K562 (cell line): ENCODE data around the gene CXCR5. TPM values are rescaled to one million over a fixed set of nuclear protein-coding genes. Genes with fewer than 3 reads are reported as not detected.

Source experiments
- ATAC-seq: fragments of 200-7000 bp; cut with Tn5 transposase; 3 replicates; pipeline ENCODE4 v1.9.1; 2020; ENCODE audit warnings: moderate library complexity
- BruUV-seq: library from RNA; stranded (reverse); fragments of 400-500 nt; replicated peaks from 2 replicates; lab custom pipeline; 2021; lab: Mats Ljungman, UMichigan
- CTCF ChIA-PET: fragments of 300-600 bp; formaldehyde crosslinking; extraction: SDS; loops from one replicate; lab custom pipeline; 2021; ENCODE audit warnings: low intra/inter-chr PET ratio; lab: Yijun Ruan, JAX
- POLR2A ChIA-PET: fragments of 300-600, 350-650 bp; sonication (Branson Sonifier 250); formaldehyde crosslinking; extraction: SDS; loops from one replicate; lab custom pipeline; 2021; ENCODE audit warnings: antibody characterized with exemption, inconsistent platforms; lab: Yijun Ruan, JAX
- DNase-seq, 4 experiments: peaks; one replicate each; pipeline versions ENCODE4 v3.0.0 to v3.0.0-alpha.2; 2011 to 2018; ENCODE audit warnings: low spot score in 3 of 4, mixed read lengths in 3 of 4; ENCODE audit errors: extremely low read depth in 1 of 4
- FAIRE-seq: peaks from 2 replicates; lab custom pipeline; 2011; peaks lifted over from hg19 to GRCh38; lab: Jason Lieb, UNC
- H2AFZ ChIP-seq: 2 replicates; pipeline ENCODE4 v1.6.0; 2011; ENCODE audit warnings: low read depth, low read length, control low read depth, inconsistent platforms
- H3K27ac ChIP-seq: fragments of 200-600 bp; 3 replicates; pipeline ENCODE4 v1.8.0; 2011; ENCODE audit warnings: low read depth, mild to moderate bottlenecking, control low read depth, inconsistent platforms, low read length, moderate library complexity, mixed read lengths; ENCODE audit errors: extremely low read depth
- H3K27me3 ChIP-seq, 2 experiments: fragments of 300-600 bp in 1 of 2; 2 replicates in 1 of 2; 3 replicates in 1 of 2; pipeline versions ENCODE4 v1.6.0 to v1.8.0; 2011; ENCODE audit warnings: inconsistent platforms in 2 of 2, low read length in 2 of 2, mild to moderate bottlenecking in 1 of 2, mixed read lengths in 1 of 2, moderate library complexity in 1 of 2; ENCODE audit not compliant: control insufficient read depth in 2 of 2, insufficient read depth in 2 of 2
- H3K36me3 ChIP-seq: fragments of 300-600 bp; 3 replicates; pipeline ENCODE4 v1.8.0; 2011; ENCODE audit warnings: mild to moderate bottlenecking, low read length, inconsistent platforms; ENCODE audit not compliant: control insufficient read depth, insufficient read depth
- H3K4me1 ChIP-seq, 2 experiments: fragments of 200-600 bp in 1 of 2; replicated peaks in 1 of 2; 2 replicates in 1 of 2; 3 replicates in 1 of 2; pipeline versions ENCODE4 v1.5.1 to v1.8.0; 2011; ENCODE audit warnings: inconsistent platforms in 2 of 2, low read length in 2 of 2, mild to moderate bottlenecking in 1 of 2, mixed read lengths in 1 of 2, moderate library complexity in 1 of 2; ENCODE audit not compliant: control insufficient read depth in 2 of 2, insufficient read depth in 2 of 2
- H3K4me2 ChIP-seq: 2 replicates; pipeline ENCODE4 v1.6.1; 2011; ENCODE audit warnings: low read length, control low read depth, inconsistent platforms, mixed read lengths; ENCODE audit not compliant: insufficient read depth
- H3K4me3 ChIP-seq: fragments of 200-600 bp; sonication (generic), shearing (Covaris generic); 2 replicates; pipeline ENCODE4 v1.5.1; 2016; ENCODE audit warnings: control low read depth, inconsistent platforms
- H3K79me2 ChIP-seq: fragments of 200-600 bp; 3 replicates; pipeline ENCODE4 v1.8.0; 2011; ENCODE audit warnings: low read length, inconsistent platforms; ENCODE audit not compliant: control insufficient read depth, insufficient read depth
- H3K9ac ChIP-seq, 2 experiments: 2 replicates each; pipeline versions ENCODE4 v1.6.0 to v1.6.1; 2011; ENCODE audit warnings: low read depth in 2 of 2, low read length in 2 of 2, control low read depth in 1 of 2, inconsistent platforms in 1 of 2, mild to moderate bottlenecking in 1 of 2, mixed read lengths in 1 of 2; ENCODE audit not compliant: insufficient read depth in 1 of 2
- H3K9me1 ChIP-seq: one replicate; pipeline ENCODE4 v1.6.0; 2011; ENCODE audit warnings: inconsistent platforms, mild to moderate bottlenecking, low read length, moderate library complexity; ENCODE audit not compliant: control insufficient read depth, insufficient read depth
- H3K9me3 ChIP-seq: replicated peaks from 2 replicates; pipeline ENCODE4 v1.5.1; 2011; ENCODE audit warnings: low read depth, low read length, inconsistent platforms; ENCODE audit not compliant: control insufficient read depth, insufficient read depth
- H4K20me1 ChIP-seq: replicated peaks from 2 replicates; pipeline ENCODE4 v1.6.1; 2011; ENCODE audit warnings: low read length, inconsistent platforms, mixed read lengths; ENCODE audit not compliant: control insufficient read depth, insufficient read depth
- MTF1 ChIP-seq: fragments of 250-450 bp; sonication (Bioruptor Pico); IDR thresholded peaks from 2 replicates; pipeline ENCODE4 v1.9.0; 2021; ENCODE audit warnings: moderate library complexity, mild to moderate bottlenecking, inconsistent platforms, borderline replicate concordance
- YY1 ChIP-seq, 3 experiments: IDR thresholded peaks; 2 replicates each; pipeline ENCODE4 v1.6.1; 2011; ENCODE audit warnings: low read length in 2 of 3, mild to moderate bottlenecking in 2 of 3, moderate library complexity in 2 of 3, borderline replicate concordance in 1 of 3, control low read depth in 1 of 3, low read depth in 1 of 3; ENCODE audit not compliant: insufficient read depth in 3 of 3, insufficient replicate concordance in 2 of 3, control insufficient read depth in 1 of 3, insufficient read length in 1 of 3; ENCODE audit errors: extremely low read depth in 1 of 3
- ZNF263 ChIP-seq: sonication (generic); formaldehyde crosslinking; IDR thresholded peaks from 2 replicates; pipeline ENCODE4 v1.8.0; 2022; ENCODE audit warnings: mild to moderate bottlenecking, missing genetic modification reagents, borderline replicate concordance
- WGBS: fragments of 100-300 bp; shearing (Covaris generic); methylation state at CpG from one replicate; pipeline ENCODE4 v1.1.6; 2016; ENCODE audit warnings: low coverage, mixed read lengths; ENCODE audit not compliant: insufficient coverage; ENCODE audit errors: missing lambda C conversion rate; 5-methylcytosine and 5-hydroxymethylcytosine counted together
- in situ Hi-C: fragments of 300-500 bp; cut with MboI; formaldehyde crosslinking; loops from 4 replicates; pipeline ENCODE4 v1.15.0; 2018; ENCODE audit warnings: inconsistent platforms, mixed read lengths
- intact Hi-C: fragments of 100-400 bp; cut with micrococcal nuclease; formaldehyde crosslinking; loops from 2 replicates; pipeline ENCODE4 v1.14.2; 2022
- polyA plus RNA-seq, 8 experiments: library from polyadenylated mRNA; depleted of rRNA in 4 of 8; stranded (reverse) in 5 of 8; unstranded in 3 of 8; fragments of >200 nt; fragmentation: Nextera tagmentation in 2 of 8; fragmentation: Illumina TruSeq in 1 of 8; extraction: Ambion mirVana in 2 of 8; extraction: Trizol in 1 of 8; gene quantifications; 2 replicates each; pipeline versions ENCODE4 v1.2.1 to v1.2.3, GENCODE V29; 2011 to 2014; ENCODE audit warnings: inconsistent platforms in 1 of 8, missing spikeins in 1 of 8
- total RNA-seq, 7 experiments: library from RNA; depleted of rRNA in 6 of 7; stranded (reverse); fragments of >200 nt in 6 of 7; fragmentation: Illumina TruSeq in 2 of 7; extraction: Trizol in 2 of 7; gene quantifications; 2 replicates each; pipeline versions ENCODE4 v1.2.1 to v1.2.3, GENCODE V29; 2011 to 2021; ENCODE audit warnings: low replicate concordance in 1 of 7

The CXCR5 gene
- total and polyA plus RNA-seq, 9 of the 15 experiments (the other 6 are each of a cell fraction or from before 2014, with no cell fraction given), result 0.03 to 0.06 TPM; not detected in 7

GRCh38 chr11:118916842-118917388, 33.2 kb downstream of the CXCR5 start:
- Histone ChIP-seq H3K9ac (peak overlapping the region; percentile 25 to 83; a peak in 3 of 4 replicates), H3K9me3 (no peaks in the 10 kb centered on the region), H3K4me3 (no peak overlapping the region), H3K4me1 (peaks cover 73 to 84% of the 10 kb centered on the region in 2 experiments), H3K4me2 (no peak overlapping the region), H3K36me3 (no peaks in the 10 kb centered on the region), H2AFZ (no peak overlapping the region), H4K20me1 (no peaks in the 10 kb centered on the region), H3K27me3 (no peaks in the 10 kb centered on the region; a peak in 1 of 5 replicates), H3K27ac (peak overlapping the region; percentile 38; the same call in 1 of the 3 replicates), H3K9me1 (peaks cover 5% of the 10 kb centered on the region), H3K79me2 (peaks cover 31% of the 10 kb centered on the region; the same call in 2 of the 3 replicates)
- no TSS peak for BruUV-seq
- ATAC-seq (no peak), DNase-seq (peak in 1 of 4 experiments; percentile 56), FAIRE-seq (no peak)
- TF ChIP-seq MTF1 (CRISPR knock-in tag) (no peak), YY1 (IDR thresholded peaks at IDR 0.05; ENCODE audit: borderline replicate concordance in 1 of 3, control insufficient read depth in 1 of 3, extremely low read depth in 1 of 3, insufficient read depth in 3 of 3, insufficient read length in 1 of 3, insufficient replicate concordance in 2 of 3, low read depth in 1 of 3, low read length in 2 of 3) (peak in 1 of 3 experiments; percentile 35), ZNF263 (peak; percentile 73)
- in situ Hi-C loops, result no loop called here
- ChIA-PET CTCF (no interaction called here), POLR2A (interaction anchor here (0.5 to 2.3 kb wide), 4 partner anchors 9 to 145 kb away, joined by 3 to 6 read pairs (median 4); partner anchors contain the start of gene BCL9L)
- intact Hi-C loops, result no loop called here
- 38% methylated on average over 8 of the region's 8 CpGs for WGBS
